NCI-H1092 treated with DMSO at 0.1 percent for 48 hours (cell line): Measurements from ENCODE around the gene SEC63.

Experiments
- DNase-seq: peaks from one replicate; lab custom pipeline; 2025; lab: John Stamatoyannopoulos, UW

Gene SEC63

DNA sequence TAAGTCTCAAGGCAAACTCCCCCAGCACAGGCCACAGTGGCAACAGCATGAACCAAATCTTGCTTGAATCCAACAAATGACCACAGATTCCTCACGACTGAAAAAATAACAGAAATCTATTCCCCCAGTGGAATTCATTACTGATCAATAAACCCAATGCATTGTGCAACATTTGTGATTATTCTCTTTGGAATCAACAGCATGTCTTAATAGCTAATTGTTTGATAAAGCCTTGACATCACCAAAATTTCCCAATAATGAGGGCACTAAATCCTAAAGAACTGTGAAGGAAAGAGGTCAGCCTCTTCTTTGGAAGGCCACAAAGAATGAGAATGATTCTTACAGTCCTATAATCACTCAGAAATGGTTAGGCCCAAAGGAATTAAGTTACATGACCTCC, 139.7 kb downstream of the SEC63 start:
- no peak for DNase-seq

DNA sequence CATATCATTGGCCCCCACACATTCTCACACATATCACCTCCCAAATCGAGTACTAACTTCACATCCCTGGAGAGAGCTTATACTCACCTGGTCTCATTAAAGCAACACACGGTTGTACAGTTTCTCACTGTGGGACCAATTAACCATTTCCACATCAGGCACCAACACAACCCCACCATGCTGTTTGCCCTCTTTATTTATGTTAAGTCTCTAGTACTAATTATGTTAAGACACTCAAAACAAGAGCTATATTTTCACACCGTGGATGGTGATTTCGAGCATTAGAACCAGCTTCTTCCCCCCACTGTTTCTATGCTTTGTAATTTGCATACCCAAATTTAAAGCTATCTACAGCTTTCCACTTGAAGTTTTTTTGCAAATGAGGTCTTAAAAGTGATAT, 140.2 kb downstream of the SEC63 start:
- DNase-seq = no peak
